HL-60 (cell line): ENCODE results near the gene ALK.

Experiments
- DNase-seq, 2 experiments: peaks; one replicate each; pipeline ENCODE4 v3.0.0-alpha.2; 2010 to 2020; ENCODE audit warnings: low read depth in 1 of 2, low spot score in 1 of 2
- H3K27ac ChIP-seq: fragments of 250-450 bp; sonication (Bioruptor Pico); replicated peaks from 2 replicates; pipeline ENCODE4 v1.5.1; 2020; ENCODE audit warnings: mild to moderate bottlenecking, moderate library complexity
- H3K27me3 ChIP-seq: fragments of 250-450 bp; sonication (Bioruptor Pico); 2 replicates; pipeline ENCODE4 v1.5.1; 2021; ENCODE audit warnings: mild to moderate bottlenecking, moderate library complexity; ENCODE audit not compliant: insufficient read depth, poor library complexity, severe bottlenecking
- H3K4me3 ChIP-seq: replicated peaks from 2 replicates; pipeline ENCODE4 v1.5.1; 2011; ENCODE audit warnings: mild to moderate bottlenecking, control low read depth, low read length; ENCODE audit not compliant: insufficient read depth
- GABPA ChIP-seq: IDR thresholded peaks from 2 replicates; pipeline ENCODE4 v1.6.1; 2012; ENCODE audit warnings: low read depth
- POLR2AphosphoS5 ChIP-seq: IDR thresholded peaks from 2 replicates; pipeline ENCODE4 v1.6.1; 2012; ENCODE audit warnings: low read depth
- SPI1 ChIP-seq: IDR thresholded peaks from 2 replicates; pipeline ENCODE4 v1.6.1; 2012; ENCODE audit warnings: low read depth, mild to moderate bottlenecking, borderline replicate concordance
- TF ChIP-seq, protein P1 (sequence below): IDR thresholded peaks from one replicate; pipeline ENCODE4 v1.5.1; 2011; ENCODE audit warnings: low read length, control low read depth, inconsistent platforms; ENCODE audit not compliant: insufficient read depth
- TF ChIP-seq, protein P2 (sequence below): IDR thresholded peaks from 2 replicates; pipeline ENCODE4 v1.6.1; 2012; ENCODE audit warnings: low read depth; ENCODE audit not compliant: insufficient replicate concordance

Gene ALK

DNA sequence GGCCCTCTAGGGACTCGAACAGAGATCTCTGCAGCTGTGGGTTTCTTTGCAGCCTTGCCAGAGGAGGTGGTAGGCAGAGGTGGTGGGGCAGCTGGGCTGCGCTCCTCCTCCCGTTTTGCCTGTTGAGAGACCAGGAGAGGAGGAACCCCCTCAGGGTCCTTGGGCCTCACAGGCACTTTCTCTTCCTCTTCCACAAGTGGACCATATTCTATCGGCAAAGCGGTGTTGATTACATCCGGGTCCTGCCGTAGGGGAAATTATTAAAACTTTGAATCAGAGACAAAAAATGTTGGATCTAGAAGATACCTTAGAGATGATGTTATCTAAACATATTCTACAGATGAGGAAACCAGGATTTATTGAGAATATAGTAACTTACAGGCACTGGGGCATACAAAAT lies 727.7 kb downstream of the ALK start:
- TF ChIP-seq SPI1: no peak
- no peak for TF ChIP-seq POLR2AphosphoS5

DNA sequence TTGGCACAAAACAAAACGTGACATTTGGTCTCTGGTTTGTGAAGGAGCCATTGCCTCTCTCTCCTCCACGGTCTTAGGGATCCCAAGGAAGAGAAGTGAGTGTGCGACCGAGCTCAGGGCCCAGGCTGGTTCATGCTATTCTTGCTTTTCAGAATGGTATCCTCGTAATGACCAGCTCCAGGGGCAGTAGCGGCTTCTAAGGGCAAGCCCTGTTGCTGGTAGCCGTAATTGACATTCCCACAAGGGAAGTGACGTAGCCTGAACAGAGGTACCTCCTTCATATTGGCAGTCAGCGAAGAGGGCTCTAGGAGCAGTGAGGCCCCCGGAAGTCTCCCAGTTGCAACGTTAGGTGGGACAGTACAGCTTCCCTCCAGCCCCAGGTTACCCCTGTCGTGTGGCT lies 728.3 kb downstream of the ALK start:
- Histone ChIP-seq H3K27ac (no peak overlapping the region), H3K4me3 (no peak overlapping the region), H3K27me3 (peaks cover 13% of the 10 kb centered on the region)
- no peak for DNase-seq
- TF ChIP-seq, protein P1, sequence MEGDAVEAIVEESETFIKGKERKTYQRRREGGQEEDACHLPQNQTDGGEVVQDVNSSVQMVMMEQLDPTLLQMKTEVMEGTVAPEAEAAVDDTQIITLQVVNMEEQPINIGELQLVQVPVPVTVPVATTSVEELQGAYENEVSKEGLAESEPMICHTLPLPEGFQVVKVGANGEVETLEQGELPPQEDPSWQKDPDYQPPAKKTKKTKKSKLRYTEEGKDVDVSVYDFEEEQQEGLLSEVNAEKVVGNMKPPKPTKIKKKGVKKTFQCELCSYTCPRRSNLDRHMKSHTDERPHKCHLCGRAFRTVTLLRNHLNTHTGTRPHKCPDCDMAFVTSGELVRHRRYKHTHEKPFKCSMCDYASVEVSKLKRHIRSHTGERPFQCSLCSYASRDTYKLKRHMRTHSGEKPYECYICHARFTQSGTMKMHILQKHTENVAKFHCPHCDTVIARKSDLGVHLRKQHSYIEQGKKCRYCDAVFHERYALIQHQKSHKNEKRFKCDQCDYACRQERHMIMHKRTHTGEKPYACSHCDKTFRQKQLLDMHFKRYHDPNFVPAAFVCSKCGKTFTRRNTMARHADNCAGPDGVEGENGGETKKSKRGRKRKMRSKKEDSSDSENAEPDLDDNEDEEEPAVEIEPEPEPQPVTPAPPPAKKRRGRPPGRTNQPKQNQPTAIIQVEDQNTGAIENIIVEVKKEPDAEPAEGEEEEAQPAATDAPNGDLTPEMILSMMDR: no peak
- TF ChIP-seq GABPA (no peak), POLR2AphosphoS5 (no peak), SPI1 (no peak)
- TF ChIP-seq, protein P2, sequence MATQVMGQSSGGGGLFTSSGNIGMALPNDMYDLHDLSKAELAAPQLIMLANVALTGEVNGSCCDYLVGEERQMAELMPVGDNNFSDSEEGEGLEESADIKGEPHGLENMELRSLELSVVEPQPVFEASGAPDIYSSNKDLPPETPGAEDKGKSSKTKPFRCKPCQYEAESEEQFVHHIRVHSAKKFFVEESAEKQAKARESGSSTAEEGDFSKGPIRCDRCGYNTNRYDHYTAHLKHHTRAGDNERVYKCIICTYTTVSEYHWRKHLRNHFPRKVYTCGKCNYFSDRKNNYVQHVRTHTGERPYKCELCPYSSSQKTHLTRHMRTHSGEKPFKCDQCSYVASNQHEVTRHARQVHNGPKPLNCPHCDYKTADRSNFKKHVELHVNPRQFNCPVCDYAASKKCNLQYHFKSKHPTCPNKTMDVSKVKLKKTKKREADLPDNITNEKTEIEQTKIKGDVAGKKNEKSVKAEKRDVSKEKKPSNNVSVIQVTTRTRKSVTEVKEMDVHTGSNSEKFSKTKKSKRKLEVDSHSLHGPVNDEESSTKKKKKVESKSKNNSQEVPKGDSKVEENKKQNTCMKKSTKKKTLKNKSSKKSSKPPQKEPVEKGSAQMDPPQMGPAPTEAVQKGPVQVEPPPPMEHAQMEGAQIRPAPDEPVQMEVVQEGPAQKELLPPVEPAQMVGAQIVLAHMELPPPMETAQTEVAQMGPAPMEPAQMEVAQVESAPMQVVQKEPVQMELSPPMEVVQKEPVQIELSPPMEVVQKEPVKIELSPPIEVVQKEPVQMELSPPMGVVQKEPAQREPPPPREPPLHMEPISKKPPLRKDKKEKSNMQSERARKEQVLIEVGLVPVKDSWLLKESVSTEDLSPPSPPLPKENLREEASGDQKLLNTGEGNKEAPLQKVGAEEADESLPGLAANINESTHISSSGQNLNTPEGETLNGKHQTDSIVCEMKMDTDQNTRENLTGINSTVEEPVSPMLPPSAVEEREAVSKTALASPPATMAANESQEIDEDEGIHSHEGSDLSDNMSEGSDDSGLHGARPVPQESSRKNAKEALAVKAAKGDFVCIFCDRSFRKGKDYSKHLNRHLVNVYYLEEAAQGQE: no peak

More for the DNA sequence above, 727.7 kb downstream of the ALK start:
- H3K27ac ChIP-seq: no peak overlapping the region
- no peak overlapping the region for H3K4me3 ChIP-seq
- peaks cover 13% of the 10 kb centered on the region for H3K27me3 ChIP-seq
- no peak for DNase-seq

DNA sequence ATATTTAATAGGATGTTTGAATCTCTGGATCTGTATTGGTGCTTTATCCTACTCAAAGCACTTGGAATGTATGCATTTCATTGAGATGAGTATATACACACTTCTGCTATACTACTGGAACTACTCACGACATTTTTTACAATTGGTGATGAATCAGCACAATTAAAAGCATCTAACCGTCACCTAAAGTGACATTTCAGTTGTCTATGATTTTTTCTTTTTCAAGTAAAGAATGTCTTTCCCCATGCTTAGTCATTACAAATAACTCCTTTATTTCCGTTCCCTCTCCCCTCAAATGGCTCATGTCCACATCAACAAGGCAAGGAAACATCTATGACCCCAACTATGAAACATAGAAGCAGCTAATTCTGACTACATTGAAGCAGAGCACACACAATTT lies 728.9 kb downstream of the ALK start:
- no peak for DNase-seq
- TF ChIP-seq, protein P2: no peak
- TF ChIP-seq SPI1 (no peak), POLR2AphosphoS5 (no peak), GABPA (no peak)
- TF ChIP-seq, protein P1: no peak
- H3K4me3 ChIP-seq: no peak overlapping the region
- H3K27me3 ChIP-seq: peaks cover 13% of the 10 kb centered on the region
- no peak overlapping the region for H3K27ac ChIP-seq

DNA sequence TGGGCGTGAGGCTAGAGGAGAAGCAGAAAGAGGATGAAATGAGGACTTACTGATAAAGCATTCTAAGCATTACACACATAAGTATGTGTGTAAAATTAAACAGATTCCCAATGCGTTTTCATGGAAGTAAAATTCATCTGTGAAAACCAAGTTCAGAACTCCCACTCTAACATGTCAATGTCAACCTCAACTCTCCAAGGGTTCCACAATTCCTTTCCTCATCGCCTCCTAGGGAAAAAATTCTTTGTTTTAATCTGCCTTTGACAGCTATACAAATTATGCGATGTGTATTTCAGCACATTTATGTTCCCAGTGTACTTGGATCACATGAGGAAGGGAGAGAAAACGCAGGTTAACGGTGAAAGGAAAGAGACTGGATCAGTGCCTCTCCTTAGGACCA lies 729.6 kb downstream of the ALK start:
- peaks cover 13% of the 10 kb centered on the region for H3K27me3 ChIP-seq
- DNase-seq: no peak
- no peak for TF ChIP-seq GABPA
- no peak for TF ChIP-seq POLR2AphosphoS5
- TF ChIP-seq SPI1: no peak
- TF ChIP-seq, protein P1: no peak
- TF ChIP-seq, protein P2: no peak
- H3K27ac ChIP-seq: no peak overlapping the region
- H3K4me3 ChIP-seq: no peak overlapping the region
